Epithelial cell of esophagus (primary cell): ENCODE measurements around the gene NCOA6.

ENCODE experiments used
- DNase-seq: peaks from one replicate; pipeline ENCODE4 v3.0.0; 2010; ENCODE audit warnings: low read depth
- H3K4me3 ChIP-seq: 2 replicates; pipeline ENCODE4 v1.5.1; 2011; ENCODE audit warnings: mild to moderate bottlenecking, low read length, control low read depth
- TF ChIP-seq, protein P1 (sequence below): IDR thresholded peaks from 2 replicates; pipeline ENCODE4 v1.5.1; 2011; ENCODE audit warnings: low read depth, mild to moderate bottlenecking, low read length, control low read depth, inconsistent platforms; ENCODE audit not compliant: insufficient read depth; ENCODE audit errors: missing control alignments

Gene NCOA6

GRCh38 chr20:34747479-34747878 lies 78.0 kb downstream of the NCOA6 start:
- no peak for DNase-seq
- no peak overlapping the region for H3K4me3 ChIP-seq
- TF ChIP-seq, protein P1, sequence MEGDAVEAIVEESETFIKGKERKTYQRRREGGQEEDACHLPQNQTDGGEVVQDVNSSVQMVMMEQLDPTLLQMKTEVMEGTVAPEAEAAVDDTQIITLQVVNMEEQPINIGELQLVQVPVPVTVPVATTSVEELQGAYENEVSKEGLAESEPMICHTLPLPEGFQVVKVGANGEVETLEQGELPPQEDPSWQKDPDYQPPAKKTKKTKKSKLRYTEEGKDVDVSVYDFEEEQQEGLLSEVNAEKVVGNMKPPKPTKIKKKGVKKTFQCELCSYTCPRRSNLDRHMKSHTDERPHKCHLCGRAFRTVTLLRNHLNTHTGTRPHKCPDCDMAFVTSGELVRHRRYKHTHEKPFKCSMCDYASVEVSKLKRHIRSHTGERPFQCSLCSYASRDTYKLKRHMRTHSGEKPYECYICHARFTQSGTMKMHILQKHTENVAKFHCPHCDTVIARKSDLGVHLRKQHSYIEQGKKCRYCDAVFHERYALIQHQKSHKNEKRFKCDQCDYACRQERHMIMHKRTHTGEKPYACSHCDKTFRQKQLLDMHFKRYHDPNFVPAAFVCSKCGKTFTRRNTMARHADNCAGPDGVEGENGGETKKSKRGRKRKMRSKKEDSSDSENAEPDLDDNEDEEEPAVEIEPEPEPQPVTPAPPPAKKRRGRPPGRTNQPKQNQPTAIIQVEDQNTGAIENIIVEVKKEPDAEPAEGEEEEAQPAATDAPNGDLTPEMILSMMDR = no peak

DNA sequence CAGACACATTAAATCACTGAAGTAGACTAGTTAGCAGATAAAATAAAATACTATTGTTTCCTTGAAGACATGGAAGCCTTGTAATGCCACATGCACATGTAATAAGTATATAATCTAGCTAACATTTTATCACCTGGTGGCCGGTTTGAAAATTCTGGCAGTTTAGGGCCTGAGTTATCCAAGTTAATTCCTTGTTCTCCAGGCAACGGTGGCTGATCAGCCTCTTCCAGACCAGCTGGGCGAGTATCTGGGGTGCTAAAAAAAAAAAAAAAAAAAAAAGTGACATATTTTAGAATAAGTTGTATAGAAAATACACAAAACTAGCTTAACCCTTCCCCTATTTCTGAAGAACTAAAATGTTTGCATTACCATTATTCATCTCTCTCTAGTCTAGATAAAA lies 78.8 kb downstream of the NCOA6 start:
- H3K4me3 ChIP-seq = no peak overlapping the region
- no peak for DNase-seq
- TF ChIP-seq, protein P1 = no peak

- TF ChIP-seq, protein P1 = no peak
- H3K4me3 ChIP-seq = no peak overlapping the region
- no peak for DNase-seq
These were observed 80.6 kb downstream of the NCOA6 start for GRCh38 chr20:34744847-34745246.

- TF ChIP-seq, protein P1 = no peak
- no peak for DNase-seq
- H3K4me3 ChIP-seq = no peak overlapping the region
These were observed 81.1 kb downstream of the NCOA6 start for GRCh38 chr20:34744340-34744739.

- no peak for DNase-seq
- TF ChIP-seq, protein P1 = no peak
- no peak overlapping the region for H3K4me3 ChIP-seq
These were observed 82.4 kb downstream of the NCOA6 start for GRCh38 chr20:34743039-34743438.

DNA sequence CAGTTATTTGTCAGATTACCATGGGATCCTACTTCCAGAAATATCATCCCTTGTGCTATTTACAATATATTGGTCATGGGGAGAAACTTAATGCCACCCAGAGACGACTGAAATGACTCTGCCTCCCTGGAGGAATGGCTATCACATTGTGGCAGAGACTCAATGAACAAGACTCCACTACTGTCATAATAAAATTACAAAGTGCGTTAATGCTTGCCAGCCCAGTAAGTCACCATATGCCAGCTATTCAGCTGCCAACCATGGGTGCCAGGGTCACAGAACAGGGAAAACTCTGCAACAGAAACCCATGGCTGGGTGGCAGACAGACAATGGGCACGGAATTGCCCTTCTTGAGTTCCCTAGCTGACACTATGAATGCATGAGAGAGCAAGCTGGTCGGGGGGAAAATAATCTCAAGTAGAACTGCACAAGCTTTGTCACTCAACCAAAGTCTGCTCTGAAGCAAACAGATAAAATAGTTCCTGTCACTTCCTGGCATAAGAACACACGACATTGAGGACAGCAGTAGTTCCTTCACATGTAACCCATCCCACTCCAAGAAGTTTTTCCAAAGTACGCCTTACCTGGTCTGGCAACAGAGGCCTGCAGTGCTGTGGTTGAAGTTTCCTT lies 89.2 kb downstream of the NCOA6 start:
- H3K4me3 ChIP-seq = no peak overlapping the region
- TF ChIP-seq, protein P1 = no peak
- DNase-seq = no peak

DNA sequence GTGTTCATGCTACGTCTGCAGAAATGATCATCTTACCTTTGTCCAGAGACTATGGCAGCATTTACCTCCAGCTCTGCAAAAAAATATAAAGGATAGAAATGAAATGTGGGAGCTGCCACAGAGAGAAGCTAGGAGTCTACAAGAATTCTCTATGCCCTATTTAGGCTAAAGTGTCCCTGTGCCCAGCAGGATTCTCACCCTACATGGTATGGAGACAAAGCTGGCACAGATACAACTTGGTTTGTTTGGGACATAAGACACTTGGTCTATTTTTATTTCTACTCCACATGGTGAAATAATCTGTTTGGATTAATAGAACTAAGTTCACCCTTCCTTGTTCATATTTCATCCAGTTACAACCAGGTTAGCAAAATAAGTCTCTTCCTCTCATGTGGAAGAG lies 92.9 kb downstream of the NCOA6 start:
- no peak overlapping the region for H3K4me3 ChIP-seq
- no peak for DNase-seq
- TF ChIP-seq, protein P1 = no peak
